Measurements from ENCODE around the gene MDGA2. TPM values are rescaled to one million over a fixed set of nuclear protein-coding genes. Genes with fewer than 3 reads are reported as not detected.

The MDGA2 gene
- total RNA-seq, 1 donor from 2014 or later = 0.17 TPM

DNA sequence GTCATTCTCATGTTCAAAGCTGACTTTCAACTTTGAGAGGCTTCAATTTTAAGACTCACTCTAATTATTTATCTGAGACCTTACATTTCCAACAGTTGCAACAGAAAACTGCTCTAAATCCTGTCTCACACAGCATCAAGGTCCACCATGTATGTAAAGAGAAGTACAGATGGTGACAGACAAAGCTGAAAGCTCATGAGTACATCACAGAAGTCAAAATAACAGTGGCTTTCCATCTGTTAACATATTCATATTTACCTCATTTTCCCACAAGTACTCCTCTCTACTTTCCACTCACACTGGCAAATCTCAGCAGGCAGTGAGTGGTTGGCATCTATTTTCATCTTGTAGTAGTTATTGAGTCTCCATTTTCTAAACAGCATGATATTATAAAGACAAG is 192.0 kb downstream of the MDGA2 start:
- no peaks in the 10 kb centered on the region for H3K9me3 Mint-ChIP-seq (ENCODE audit: low read depth)
- H3K27me3 Mint-ChIP-seq (ENCODE audit: low read depth) = peaks cover 6% of the 10 kb centered on the region
- DNase-seq (ENCODE audit: low spot score) = no peak
- no peak overlapping the region for H3K27ac Mint-ChIP-seq (ENCODE audit: unreplicated experiment)
- no peaks in the 10 kb centered on the region for H3K36me3 Mint-ChIP-seq (ENCODE audit: low read depth)
- TF ChIP-seq, protein P1, sequence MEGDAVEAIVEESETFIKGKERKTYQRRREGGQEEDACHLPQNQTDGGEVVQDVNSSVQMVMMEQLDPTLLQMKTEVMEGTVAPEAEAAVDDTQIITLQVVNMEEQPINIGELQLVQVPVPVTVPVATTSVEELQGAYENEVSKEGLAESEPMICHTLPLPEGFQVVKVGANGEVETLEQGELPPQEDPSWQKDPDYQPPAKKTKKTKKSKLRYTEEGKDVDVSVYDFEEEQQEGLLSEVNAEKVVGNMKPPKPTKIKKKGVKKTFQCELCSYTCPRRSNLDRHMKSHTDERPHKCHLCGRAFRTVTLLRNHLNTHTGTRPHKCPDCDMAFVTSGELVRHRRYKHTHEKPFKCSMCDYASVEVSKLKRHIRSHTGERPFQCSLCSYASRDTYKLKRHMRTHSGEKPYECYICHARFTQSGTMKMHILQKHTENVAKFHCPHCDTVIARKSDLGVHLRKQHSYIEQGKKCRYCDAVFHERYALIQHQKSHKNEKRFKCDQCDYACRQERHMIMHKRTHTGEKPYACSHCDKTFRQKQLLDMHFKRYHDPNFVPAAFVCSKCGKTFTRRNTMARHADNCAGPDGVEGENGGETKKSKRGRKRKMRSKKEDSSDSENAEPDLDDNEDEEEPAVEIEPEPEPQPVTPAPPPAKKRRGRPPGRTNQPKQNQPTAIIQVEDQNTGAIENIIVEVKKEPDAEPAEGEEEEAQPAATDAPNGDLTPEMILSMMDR (IDR thresholded peaks at IDR 0.05) = no peak
- H3K4me1 Mint-ChIP-seq (ENCODE audit: low read depth) = no peaks in the 10 kb centered on the region
- no peak overlapping the region for H3K4me3 Mint-ChIP-seq (ENCODE audit: unreplicated experiment)

DNA sequence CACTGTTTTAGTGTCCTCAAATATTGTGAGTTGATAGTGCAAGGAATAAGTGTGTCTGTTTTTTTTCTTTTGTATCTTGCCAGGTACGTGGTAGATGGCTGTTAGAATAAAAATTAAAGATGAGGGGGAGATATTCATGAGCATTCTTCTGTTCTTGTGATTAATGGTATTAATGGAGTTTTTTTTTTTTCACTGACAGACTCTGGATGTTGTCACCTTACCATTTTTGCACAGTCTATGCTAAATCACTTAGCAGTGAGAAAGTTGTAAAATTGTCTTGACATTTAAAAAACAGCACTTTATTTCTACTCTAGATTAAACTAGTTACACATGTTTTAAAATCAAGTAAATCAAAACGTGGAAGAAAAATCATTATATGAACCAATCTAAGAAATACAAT is 204.3 kb downstream of the MDGA2 start:
- Mint-ChIP-seq H3K36me3 (ENCODE audit: low read depth) (no peaks in the 10 kb centered on the region), H3K27me3 (ENCODE audit: low read depth) (peaks cover 6% of the 10 kb centered on the region), H3K4me1 (ENCODE audit: low read depth) (no peaks in the 10 kb centered on the region), H3K4me3 (ENCODE audit: unreplicated experiment) (no peak overlapping the region), H3K9me3 (ENCODE audit: low read depth) (peaks cover 9% of the 10 kb centered on the region), H3K27ac (ENCODE audit: unreplicated experiment) (no peak overlapping the region)
- TF ChIP-seq, protein P1 (IDR thresholded peaks at IDR 0.05) = no peak
- DNase-seq (ENCODE audit: low spot score) = no peak

- H3K27ac Mint-ChIP-seq (ENCODE audit: unreplicated experiment) = no peak overlapping the region
- H3K27me3 Mint-ChIP-seq (ENCODE audit: low read depth) = peaks cover 16% of the 10 kb centered on the region
- no peaks in the 10 kb centered on the region for H3K9me3 Mint-ChIP-seq (ENCODE audit: low read depth)
- H3K4me1 Mint-ChIP-seq (ENCODE audit: low read depth) = no peaks in the 10 kb centered on the region
- TF ChIP-seq, protein P1 (IDR thresholded peaks at IDR 0.05) = no peak
- H3K36me3 Mint-ChIP-seq (ENCODE audit: low read depth) = no peaks in the 10 kb centered on the region
- H3K4me3 Mint-ChIP-seq (ENCODE audit: unreplicated experiment) = no peak overlapping the region
- DNase-seq (ENCODE audit: low spot score) = no peak
These were observed 208.5 kb downstream of the MDGA2 start for GRCh38 chr14:47466916-47467315.

DNA sequence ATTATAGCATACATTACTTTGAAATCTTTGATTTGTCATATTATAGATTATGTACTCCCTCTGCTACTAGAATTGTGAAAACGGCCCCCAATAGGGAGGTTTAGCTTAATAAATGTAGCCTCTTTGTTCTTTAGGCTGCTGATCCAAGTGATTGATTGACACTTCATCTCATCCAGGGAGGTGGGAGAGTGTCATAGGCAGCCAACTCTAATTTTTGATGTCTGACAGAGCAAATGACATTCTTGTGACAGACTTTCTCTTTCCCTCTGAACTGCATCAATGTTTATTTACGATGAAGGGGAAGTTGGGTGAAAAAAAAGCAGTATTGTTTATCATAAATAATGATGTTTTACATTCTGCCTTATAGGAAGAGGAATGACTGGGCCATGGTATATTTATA is 221.4 kb downstream of the MDGA2 start:
- H3K4me1 Mint-ChIP-seq (ENCODE audit: low read depth) = no peaks in the 10 kb centered on the region
- H3K36me3 Mint-ChIP-seq (ENCODE audit: low read depth) = no peaks in the 10 kb centered on the region
- H3K27ac Mint-ChIP-seq (ENCODE audit: unreplicated experiment) = no peak overlapping the region
- peaks cover 9% of the 10 kb centered on the region for H3K27me3 Mint-ChIP-seq (ENCODE audit: low read depth)
- no peak overlapping the region for H3K4me3 Mint-ChIP-seq (ENCODE audit: unreplicated experiment)
- DNase-seq (ENCODE audit: low spot score) = no peak
- H3K9me3 Mint-ChIP-seq (ENCODE audit: low read depth) = no peaks in the 10 kb centered on the region
- TF ChIP-seq, protein P1 (IDR thresholded peaks at IDR 0.05) = no peak

DNA sequence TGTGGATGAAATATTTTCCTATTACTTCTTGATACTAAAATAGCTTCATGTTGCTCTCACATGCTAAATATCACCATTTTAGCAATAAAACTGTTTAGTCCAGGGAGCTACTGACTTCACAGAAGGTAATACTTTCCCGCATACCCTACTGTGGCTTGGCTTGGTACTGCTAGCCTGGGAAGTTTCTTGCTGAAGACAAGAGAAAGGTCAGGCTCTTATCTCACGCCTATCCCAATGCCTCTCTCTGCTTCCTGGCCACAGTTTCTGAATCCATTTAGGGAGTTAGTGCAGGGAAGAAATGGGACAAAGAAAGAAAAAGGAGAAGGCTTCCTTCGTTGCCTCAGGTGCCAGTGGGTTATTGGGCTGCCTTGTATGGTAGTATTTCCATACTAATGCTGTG is 228.3 kb downstream of the MDGA2 start:
- no peaks in the 10 kb centered on the region for H3K9me3 Mint-ChIP-seq (ENCODE audit: low read depth)
- TF ChIP-seq, protein P1 (IDR thresholded peaks at IDR 0.05) = no peak
- H3K27me3 Mint-ChIP-seq (ENCODE audit: low read depth) = peaks cover 4% of the 10 kb centered on the region
- no peak overlapping the region for H3K27ac Mint-ChIP-seq (ENCODE audit: unreplicated experiment)
- DNase-seq (ENCODE audit: low spot score) = no peak
- no peaks in the 10 kb centered on the region for H3K36me3 Mint-ChIP-seq (ENCODE audit: low read depth)
- peaks cover 8% of the 10 kb centered on the region for H3K4me1 Mint-ChIP-seq (ENCODE audit: low read depth)
- H3K4me3 Mint-ChIP-seq (ENCODE audit: unreplicated experiment) = no peak overlapping the region

Data from chondrocyte (in vitro differentiated cells).